Sigmoid colon (tissue), 7 donors: ENCODE results near the gene COL2A1. TPM values are rescaled to one million over a fixed set of nuclear protein-coding genes. Genes with fewer than 3 reads are reported as not detected.

ENCODE experiments used
- DNase-seq: peaks from one replicate; pipeline ENCODE4 v3.0.0-alpha.2; 2019
- H3K27ac ChIP-seq, 4 donors: fragments of 200-600 bp; sonication (generic); one replicate each; pipeline ENCODE4 v1.5.1; 2016 to 2019; ENCODE audit warnings: mild to moderate bottlenecking in 1 of 4
- H3K27me3 ChIP-seq, 3 donors: fragments of 200-600 bp; sonication (generic); one replicate each; pipeline ENCODE4 v1.5.1; 2019; ENCODE audit warnings: mild to moderate bottlenecking in 1 of 3
- H3K36me3 ChIP-seq, 4 donors: fragments of 200-600 bp; sonication (generic); one replicate each; pipeline ENCODE4 v1.5.1; 2016 to 2019
- H3K4me1 ChIP-seq, 4 donors: fragments of 200-600 bp; sonication (generic); one replicate each; pipeline ENCODE4 v1.5.1; 2017 to 2019
- H3K4me3 ChIP-seq, 4 donors: fragments of 200-600 bp; sonication (generic); one replicate each; pipeline ENCODE4 v1.5.1; 2017 to 2019; ENCODE audit warnings: mild to moderate bottlenecking in 2 of 4, moderate library complexity in 1 of 4
- H3K9me3 ChIP-seq, 4 donors: fragments of 200-600 bp in 3 of 4; sonication (generic) in 3 of 4; one replicate each; pipeline versions ENCODE4 v1.5.1 to v1.6.1; 2013 to 2019
- CTCF ChIP-seq, 4 experiments: fragments of 450-650 bp in 3 of 4; fragments of 200-600 bp in 1 of 4; IDR thresholded peaks; one replicate each; pipeline ENCODE4 v1.5.1; 2016 to 2019; ENCODE audit warnings: antibody characterized with exemption in 4 of 4, mild to moderate bottlenecking in 3 of 4, moderate library complexity in 2 of 4
- EP300 ChIP-seq, 4 donors: sonication (generic); formaldehyde crosslinking; IDR thresholded peaks; one replicate each; pipeline ENCODE4 v1.6.1; 2017; ENCODE audit warnings: antibody characterized with exemption in 4 of 4
- POLR2A ChIP-seq, 2 donors: fragments of 450-650 bp; IDR thresholded peaks; one replicate each; pipeline ENCODE4 v1.6.1; 2016; ENCODE audit warnings: antibody characterized with exemption in 2 of 2, mild to moderate bottlenecking in 2 of 2, moderate library complexity in 2 of 2
- POLR2AphosphoS5 ChIP-seq, 4 donors: sonication (generic); formaldehyde crosslinking; IDR thresholded peaks; one replicate each; pipeline ENCODE4 v1.6.1; 2017; ENCODE audit warnings: antibody characterized with exemption in 4 of 4
- WGBS, 2 donors: extraction: QIAGEN DNeasy Blood & Tissue Kit; methylation state at CpG; one replicate each; pipeline ENCODE4 v1.1.7; 2013; 5-methylcytosine and 5-hydroxymethylcytosine counted together
- intact Hi-C: fragments of 100-400 bp; cut with DNase I; formaldehyde crosslinking; loops from one replicate; pipeline ENCODE4 v1.15.1; 2023
- polyA plus RNA-seq, 3 donors: library from polyadenylated mRNA; stranded (reverse); fragments of 200-250 nt; gene quantifications; one replicate each; pipeline ENCODE4 v1.2.3, GENCODE V29; 2013
- total RNA-seq, 4 donors: library from RNA; depleted of rRNA; stranded (reverse); fragments of >200 nt; gene quantifications; one replicate each; pipeline ENCODE4 v1.1.0, GENCODE V29; 2016
- donor health status: healthy with polysubstance abuse.
- donor health status: Bipolar disorder and iron deficiency.
- donor health status: healthy.

The COL2A1 gene
- total and polyA plus RNA-seq, 7 donors: 0.17 to 0.60 TPM; not detected in 5

GRCh38 chr12:48022676-48023385, 18.6 kb upstream of the COL2A1 start:
- no peaks in the 10 kb centered on the region for H3K36me3 ChIP-seq
- H3K4me1 ChIP-seq: no peaks in the 10 kb centered on the region
- WGBS, 2 donors: 65 to 81% methylated on average over 7 of the region's 7 CpGs
- H3K27me3 ChIP-seq: peaks cover 0 to 9% (median 3%) of the 10 kb centered on the region in 3 donors
- no peaks in the 10 kb centered on the region for H3K9me3 ChIP-seq
- intact Hi-C loops: no loop called here
- DNase-seq: no peak
- H3K27ac ChIP-seq: no peak overlapping the region
- TF ChIP-seq EP300 (IDR thresholded peaks at IDR 0.05): no peak
- TF ChIP-seq POLR2AphosphoS5 (IDR thresholded peaks at IDR 0.05): no peak
- no peak for TF ChIP-seq CTCF (IDR thresholded peaks at IDR 0.05)
- no peak for TF ChIP-seq POLR2A (IDR thresholded peaks at IDR 0.05)
- no peak overlapping the region for H3K4me3 ChIP-seq

- Histone ChIP-seq H3K4me3 (no peak overlapping the region), H3K27ac (no peak overlapping the region), H3K36me3 (no peaks in the 10 kb centered on the region), H3K27me3 (peaks cover 0 to 9% (median 3%) of the 10 kb centered on the region in 3 donors), H3K4me1 (no peaks in the 10 kb centered on the region), H3K9me3 (no peaks in the 10 kb centered on the region)
- intact Hi-C loops: no loop called here
- WGBS, 2 donors: 29 to 67% methylated on average over 3 of the region's 3 CpGs
- DNase-seq: no peak
- TF ChIP-seq POLR2A (IDR thresholded peaks at IDR 0.05) (no peak), EP300 (IDR thresholded peaks at IDR 0.05) (no peak), CTCF (IDR thresholded peaks at IDR 0.05) (no peak), POLR2AphosphoS5 (IDR thresholded peaks at IDR 0.05) (no peak)
These were observed 17.9 kb upstream of the COL2A1 start for GRCh38 chr12:48022180-48022521.

GRCh38 chr12:48021485-48022179, 17.4 kb upstream of the COL2A1 start:
- DNase-seq: no peak
- Histone ChIP-seq H3K9me3 (no peaks in the 10 kb centered on the region), H3K4me1 (no peaks in the 10 kb centered on the region), H3K36me3 (no peaks in the 10 kb centered on the region), H3K27me3 (peaks cover 0 to 9% (median 3%) of the 10 kb centered on the region in 3 donors), H3K4me3 (no peak overlapping the region), H3K27ac (no peak overlapping the region)
- TF ChIP-seq CTCF (IDR thresholded peaks at IDR 0.05) (no peak), EP300 (IDR thresholded peaks at IDR 0.05) (no peak), POLR2AphosphoS5 (IDR thresholded peaks at IDR 0.05) (no peak), POLR2A (IDR thresholded peaks at IDR 0.05) (no peak)
- 12 to 56% methylated on average over 5 of the region's 5 CpGs for WGBS, 2 donors
- intact Hi-C loops: no loop called here

DNA sequence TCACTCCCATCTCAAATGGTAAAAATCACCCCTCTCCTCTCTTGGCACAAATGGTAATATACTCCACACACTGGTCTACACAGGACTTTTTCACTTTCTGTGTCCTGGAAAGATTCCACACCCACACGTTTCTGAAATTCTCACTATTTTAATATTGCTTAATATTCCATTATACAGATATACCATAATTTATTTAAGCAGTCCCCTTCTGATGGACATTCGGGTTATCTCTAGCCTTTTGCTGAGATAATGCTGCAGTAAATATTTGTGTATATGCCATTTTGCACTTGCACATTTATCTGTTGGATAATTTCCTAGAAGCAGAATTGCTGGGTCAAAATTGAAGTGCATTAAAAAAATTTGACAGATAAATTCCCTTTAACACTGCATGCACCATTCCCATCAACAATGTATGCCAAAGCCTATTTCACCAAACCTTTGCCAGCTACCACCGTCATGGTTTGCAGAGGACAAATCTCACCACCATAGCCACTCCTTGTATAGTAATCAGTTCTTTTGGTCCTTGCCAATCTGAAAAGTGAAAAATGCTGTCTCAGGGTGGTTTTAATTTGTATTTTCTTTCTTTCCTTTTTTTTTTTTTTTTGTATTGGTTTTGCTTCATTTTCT, 15.5 kb upstream of the COL2A1 start:
- Histone ChIP-seq H3K36me3 (no peaks in the 10 kb centered on the region), H3K4me1 (no peaks in the 10 kb centered on the region), H3K27ac (no peak overlapping the region), H3K27me3 (peaks cover 0 to 9% (median 3%) of the 10 kb centered on the region in 3 donors), H3K9me3 (no peaks in the 10 kb centered on the region), H3K4me3 (no peak overlapping the region)
- no peak for DNase-seq
- TF ChIP-seq EP300 (IDR thresholded peaks at IDR 0.05) (no peak), POLR2AphosphoS5 (IDR thresholded peaks at IDR 0.05) (no peak), CTCF (IDR thresholded peaks at IDR 0.05) (no peak), POLR2A (IDR thresholded peaks at IDR 0.05) (no peak)
- intact Hi-C loops: no loop called here
- 74 to 83% methylated on average over 3 of the region's 3 CpGs for WGBS, 2 donors
